ENCODE measurements around the gene PARVB.

PARVB gene

GRCh38 chr22:44075670-44076069 lies 51.6 kb downstream of the PARVB start:
- TF ChIP-seq, protein P1, sequence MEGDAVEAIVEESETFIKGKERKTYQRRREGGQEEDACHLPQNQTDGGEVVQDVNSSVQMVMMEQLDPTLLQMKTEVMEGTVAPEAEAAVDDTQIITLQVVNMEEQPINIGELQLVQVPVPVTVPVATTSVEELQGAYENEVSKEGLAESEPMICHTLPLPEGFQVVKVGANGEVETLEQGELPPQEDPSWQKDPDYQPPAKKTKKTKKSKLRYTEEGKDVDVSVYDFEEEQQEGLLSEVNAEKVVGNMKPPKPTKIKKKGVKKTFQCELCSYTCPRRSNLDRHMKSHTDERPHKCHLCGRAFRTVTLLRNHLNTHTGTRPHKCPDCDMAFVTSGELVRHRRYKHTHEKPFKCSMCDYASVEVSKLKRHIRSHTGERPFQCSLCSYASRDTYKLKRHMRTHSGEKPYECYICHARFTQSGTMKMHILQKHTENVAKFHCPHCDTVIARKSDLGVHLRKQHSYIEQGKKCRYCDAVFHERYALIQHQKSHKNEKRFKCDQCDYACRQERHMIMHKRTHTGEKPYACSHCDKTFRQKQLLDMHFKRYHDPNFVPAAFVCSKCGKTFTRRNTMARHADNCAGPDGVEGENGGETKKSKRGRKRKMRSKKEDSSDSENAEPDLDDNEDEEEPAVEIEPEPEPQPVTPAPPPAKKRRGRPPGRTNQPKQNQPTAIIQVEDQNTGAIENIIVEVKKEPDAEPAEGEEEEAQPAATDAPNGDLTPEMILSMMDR (IDR thresholded peaks at IDR 0.05; ENCODE audit: low read depth, low read length), result no peak
- TF ChIP-seq EZH2phosphoT487 (IDR thresholded peaks at IDR 0.05; ENCODE audit: low read depth), result no peak
- Histone ChIP-seq H2AFZ (ENCODE audit: low read depth, low read length) (no peak overlapping the region), H3K9ac (ENCODE audit: low read length) (no peak overlapping the region), H3K27me3 (ENCODE audit: low read depth, low read length) (no peaks in the 10 kb centered on the region), H3K4me3 (ENCODE audit: low read length) (no peak overlapping the region), H4K20me1 (ENCODE audit: insufficient read depth, low read length) (peaks cover 91% of the 10 kb centered on the region), H3K36me3 (replicated peaks; ENCODE audit: low read depth, low read length) (peaks cover 4% of the 10 kb centered on the region), H3K9me3 (ENCODE audit: insufficient read depth, low read length) (no peaks in the 10 kb centered on the region), H3K4me1 (ENCODE audit: low read length) (peaks cover 5% of the 10 kb centered on the region; the same call in 1 of the 2 replicates), H3K79me2 (ENCODE audit: low read length) (no peaks in the 10 kb centered on the region; the same call in 1 of the 2 replicates), H3K4me2 (ENCODE audit: low read length) (no peak overlapping the region), H3K27ac (ENCODE audit: low read length) (no peak overlapping the region)

- no peak overlapping the region for H3K9ac ChIP-seq (ENCODE audit: low read length)
- TF ChIP-seq, protein P1 (IDR thresholded peaks at IDR 0.05; ENCODE audit: low read depth, low read length), result no peak
- TF ChIP-seq EZH2phosphoT487 (IDR thresholded peaks at IDR 0.05; ENCODE audit: low read depth), result no peak
- no peaks in the 10 kb centered on the region; the same call in 1 of the 2 replicates for H3K79me2 ChIP-seq (ENCODE audit: low read length)
These were observed 52.7 kb downstream of the PARVB start for GRCh38 chr22:44076825-44077224.

DNA sequence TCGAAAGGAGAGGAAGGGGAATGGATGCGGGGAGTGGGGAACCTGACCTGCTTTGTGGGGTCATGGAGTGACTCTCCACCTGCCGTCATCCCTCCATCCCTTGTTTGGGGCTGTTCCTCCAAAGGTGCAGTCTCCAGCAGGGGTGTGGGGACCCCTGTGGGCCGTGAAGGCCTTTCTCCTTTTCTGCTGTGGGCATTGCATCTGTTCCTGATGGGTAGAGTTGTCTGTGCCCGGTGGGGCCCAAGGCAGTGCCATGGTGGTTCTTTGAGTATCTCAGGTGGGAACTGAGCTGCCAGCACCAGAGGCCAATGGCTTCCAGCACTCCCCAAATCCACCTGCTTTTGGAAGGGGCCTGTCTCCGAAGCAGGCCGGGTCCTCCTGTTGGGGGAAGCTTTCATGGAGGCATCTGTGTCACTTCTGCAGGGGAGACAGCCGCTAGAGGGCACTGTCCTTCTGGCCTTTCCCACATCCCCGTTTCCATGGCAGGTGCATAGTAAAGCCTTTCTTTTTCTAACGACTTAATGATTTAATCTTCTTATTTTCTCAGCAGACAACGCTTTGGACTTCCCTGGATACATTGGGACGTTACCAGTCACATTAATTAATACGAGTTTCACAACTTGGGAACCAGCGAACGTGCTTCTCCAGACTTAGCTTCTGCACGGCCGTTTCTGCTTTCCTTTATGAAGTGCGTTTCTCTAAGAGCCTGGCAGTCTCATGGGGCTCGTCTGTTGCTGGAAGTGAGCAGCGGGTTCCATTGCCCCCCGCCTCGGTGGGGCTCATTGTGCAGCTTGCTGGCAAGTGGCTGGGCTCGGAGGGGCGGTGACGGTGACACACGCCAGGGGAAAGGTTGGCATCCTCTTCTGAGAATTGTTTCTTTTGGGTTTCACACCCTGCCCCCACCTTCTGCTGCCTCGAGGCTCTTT lies 57.1 kb downstream of the PARVB start:
- no peaks in the 10 kb centered on the region; the same call in 1 of the 2 replicates for H3K79me2 ChIP-seq (ENCODE audit: low read length)
- no peak overlapping the region for H3K4me3 ChIP-seq (ENCODE audit: low read length)
- no peaks in the 10 kb centered on the region for H3K9me3 ChIP-seq (ENCODE audit: insufficient read depth, low read length)
- H4K20me1 ChIP-seq (ENCODE audit: insufficient read depth, low read length), result peaks cover 82% of the 10 kb centered on the region
- H3K27me3 ChIP-seq (ENCODE audit: low read depth, low read length), result no peaks in the 10 kb centered on the region
- no peak overlapping the region for H3K4me2 ChIP-seq (ENCODE audit: low read length)
- H3K9ac ChIP-seq (ENCODE audit: low read length), result no peak overlapping the region
- no peaks in the 10 kb centered on the region for H3K4me1 ChIP-seq (ENCODE audit: low read length)
- H3K36me3 ChIP-seq (replicated peaks; ENCODE audit: low read depth, low read length), result peaks cover 17% of the 10 kb centered on the region
- no peak for TF ChIP-seq EZH2phosphoT487 (IDR thresholded peaks at IDR 0.05; ENCODE audit: low read depth)
- TF ChIP-seq, protein P1 (IDR thresholded peaks at IDR 0.05; ENCODE audit: low read depth, low read length), result peak; percentile 90
- H3K27ac ChIP-seq (ENCODE audit: low read length), result no peak overlapping the region
- H2AFZ ChIP-seq (ENCODE audit: low read depth, low read length), result no peak overlapping the region

More at GRCh38 chr22:44076825-44077224, 52.7 kb downstream of the PARVB start:
- no peak overlapping the region for H3K4me3 ChIP-seq (ENCODE audit: low read length)
- peaks cover 5% of the 10 kb centered on the region; the same call in 1 of the 2 replicates for H3K4me1 ChIP-seq (ENCODE audit: low read length)
- H3K9me3 ChIP-seq (ENCODE audit: insufficient read depth, low read length), result no peaks in the 10 kb centered on the region
- no peak overlapping the region for H2AFZ ChIP-seq (ENCODE audit: low read depth, low read length)
- peaks cover 4% of the 10 kb centered on the region for H3K36me3 ChIP-seq (replicated peaks; ENCODE audit: low read depth, low read length)
- no peak overlapping the region for H3K4me2 ChIP-seq (ENCODE audit: low read length)
- peaks cover 91% of the 10 kb centered on the region for H4K20me1 ChIP-seq (ENCODE audit: insufficient read depth, low read length)
- H3K27ac ChIP-seq (ENCODE audit: low read length), result no peak overlapping the region
- H3K27me3 ChIP-seq (ENCODE audit: low read depth, low read length), result no peaks in the 10 kb centered on the region

GRCh38 chr22:44082801-44083200 lies 58.7 kb downstream of the PARVB start:
- Histone ChIP-seq H3K9ac (ENCODE audit: low read length) (no peak overlapping the region), H3K4me1 (ENCODE audit: low read length) (no peaks in the 10 kb centered on the region), H3K4me3 (ENCODE audit: low read length) (no peak overlapping the region), H3K9me3 (ENCODE audit: insufficient read depth, low read length) (no peaks in the 10 kb centered on the region), H3K79me2 (ENCODE audit: low read length) (no peaks in the 10 kb centered on the region; the same call in 1 of the 2 replicates), H3K27ac (ENCODE audit: low read length) (no peak overlapping the region), H2AFZ (ENCODE audit: low read depth, low read length) (no peak overlapping the region), H3K4me2 (ENCODE audit: low read length) (no peak overlapping the region), H4K20me1 (ENCODE audit: insufficient read depth, low read length) (peaks cover 78% of the 10 kb centered on the region), H3K27me3 (ENCODE audit: low read depth, low read length) (no peaks in the 10 kb centered on the region), H3K36me3 (replicated peaks; ENCODE audit: low read depth, low read length) (peaks cover 19% of the 10 kb centered on the region)
- TF ChIP-seq EZH2phosphoT487 (IDR thresholded peaks at IDR 0.05; ENCODE audit: low read depth), result no peak
- TF ChIP-seq, protein P1 (IDR thresholded peaks at IDR 0.05; ENCODE audit: low read depth, low read length), result no peak
